Activated T-cell treated with anti-CD3 and anti-CD28 coated beads for 48 hours (primary cell): ENCODE results near the gene IL6.
"Not testable (repeated sequence)": the region's sequence is repeated elsewhere in the genome, so short reads cannot be mapped to it uniquely, and the experiment has no call there.

Source experiments
- DNase-seq: peaks from one replicate; pipeline ENCODE4 v3.0.0-alpha.2; 2020; ENCODE audit warnings: low read depth

Gene IL6

DNA sequence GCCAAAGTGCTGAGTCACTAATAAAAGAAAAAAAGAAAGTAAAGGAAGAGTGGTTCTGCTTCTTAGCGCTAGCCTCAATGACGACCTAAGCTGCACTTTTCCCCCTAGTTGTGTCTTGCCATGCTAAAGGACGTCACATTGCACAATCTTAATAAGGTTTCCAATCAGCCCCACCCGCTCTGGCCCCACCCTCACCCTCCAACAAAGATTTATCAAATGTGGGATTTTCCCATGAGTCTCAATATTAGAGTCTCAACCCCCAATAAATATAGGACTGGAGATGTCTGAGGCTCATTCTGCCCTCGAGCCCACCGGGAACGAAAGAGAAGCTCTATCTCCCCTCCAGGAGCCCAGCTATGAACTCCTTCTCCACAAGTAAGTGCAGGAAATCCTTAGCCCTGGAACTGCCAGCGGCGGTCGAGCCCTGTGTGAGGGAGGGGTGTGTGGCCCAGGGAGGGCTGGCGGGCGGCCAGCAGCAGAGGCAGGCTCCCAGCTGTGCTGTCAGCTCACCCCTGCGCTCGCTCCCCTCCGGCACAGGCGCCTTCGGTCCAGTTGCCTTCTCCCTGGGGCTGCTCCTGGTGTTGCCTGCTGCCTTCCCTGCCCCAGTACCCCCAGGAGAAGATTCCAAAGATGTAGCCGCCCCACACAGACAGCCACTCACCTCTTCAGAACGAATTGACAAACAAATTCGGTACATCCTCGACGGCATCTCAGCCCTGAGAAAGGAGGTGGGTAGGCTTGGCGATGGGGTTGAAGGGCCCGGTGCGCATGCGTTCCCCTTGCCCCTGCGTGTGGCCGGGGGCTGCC is at the start of gene IL6:
Gene IL6, plus strand, starts transcription at position 294 of the 807 bp plus-strand sequence. Its CDS starts 63 bp downstream, at position 357.
- DNase-seq, result no peak

DNA sequence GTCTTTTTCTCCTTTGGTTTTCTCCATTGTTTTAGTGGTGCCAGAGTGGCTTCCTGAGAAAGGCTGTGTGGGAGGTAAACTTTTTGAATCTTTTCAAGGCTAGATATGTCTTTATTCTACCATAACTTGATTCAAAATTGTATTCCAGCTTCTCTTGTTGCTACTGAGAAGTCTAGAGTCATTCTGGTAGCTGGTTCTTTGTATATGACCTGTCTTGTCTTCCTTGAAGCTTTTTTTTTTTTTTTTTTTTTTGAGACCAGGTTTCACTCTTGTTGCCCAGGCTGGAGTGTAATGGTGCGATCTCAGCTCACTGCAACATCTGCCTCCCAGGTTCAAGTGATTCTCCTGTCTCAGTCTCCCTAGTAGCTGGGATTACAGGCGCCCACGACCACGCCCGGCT is 49.7 kb upstream of the IL6 start:
- not testable (repeated sequence) for DNase-seq

DNA sequence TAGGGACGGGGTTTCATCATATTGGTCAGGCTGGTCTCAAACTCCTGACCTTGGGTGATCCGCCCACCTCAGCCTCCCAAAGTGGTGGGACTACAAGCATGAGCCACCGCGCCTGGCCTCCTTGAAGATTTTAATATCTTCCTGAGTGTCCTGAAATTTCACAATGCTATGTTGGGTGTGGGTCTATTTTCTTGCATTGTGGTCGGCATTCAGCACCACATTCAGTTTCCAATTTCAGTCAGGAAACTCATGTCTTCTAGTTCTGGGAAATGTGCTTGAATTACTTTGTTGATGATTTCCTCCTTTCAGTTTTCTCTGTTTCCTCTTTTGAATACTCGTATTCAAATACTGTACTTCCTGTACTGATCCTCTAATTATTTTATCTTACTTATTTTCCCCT is 49.3 kb upstream of the IL6 start:
- no peak for DNase-seq

DNA sequence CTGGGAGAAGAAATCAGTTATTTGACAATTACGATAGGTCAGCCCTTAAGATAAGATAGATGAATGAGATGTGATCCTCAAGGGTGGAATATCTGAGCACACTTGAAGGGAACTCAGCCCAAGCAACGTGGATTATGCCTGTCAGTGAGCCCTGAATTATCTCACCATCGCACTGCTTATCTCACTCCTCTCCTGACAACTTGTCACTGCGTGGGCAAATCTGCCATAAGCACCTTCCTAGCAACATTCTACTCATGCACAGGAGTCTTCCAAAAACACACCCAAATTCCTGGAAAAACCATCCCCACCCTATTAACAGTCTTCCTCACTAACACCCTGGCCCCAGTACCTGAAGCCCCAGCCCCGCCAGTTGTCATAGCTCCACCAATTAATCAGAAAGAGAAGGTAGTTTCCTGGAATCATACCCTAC is 46.5 kb upstream of the IL6 start:
- DNase-seq, result no peak

DNA sequence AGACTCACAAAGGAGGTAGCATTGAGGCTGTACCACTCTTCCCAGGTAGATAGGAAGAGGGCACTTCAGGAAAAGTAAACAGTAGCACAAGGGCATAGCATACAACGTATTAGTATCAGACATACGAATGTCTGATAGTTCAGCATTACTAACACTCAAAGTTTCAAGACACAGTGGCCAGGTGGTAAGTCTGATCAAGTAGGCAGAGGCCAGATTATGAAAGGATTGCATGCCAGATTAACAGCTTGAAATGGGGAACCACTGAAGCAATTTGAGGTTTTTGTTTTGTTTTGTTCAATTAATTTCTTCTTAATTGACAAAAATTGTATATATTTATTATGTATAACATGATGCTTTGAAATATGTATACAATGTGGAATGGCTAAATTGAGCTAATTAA is 45.7 kb upstream of the IL6 start:
- no peak for DNase-seq

DNA sequence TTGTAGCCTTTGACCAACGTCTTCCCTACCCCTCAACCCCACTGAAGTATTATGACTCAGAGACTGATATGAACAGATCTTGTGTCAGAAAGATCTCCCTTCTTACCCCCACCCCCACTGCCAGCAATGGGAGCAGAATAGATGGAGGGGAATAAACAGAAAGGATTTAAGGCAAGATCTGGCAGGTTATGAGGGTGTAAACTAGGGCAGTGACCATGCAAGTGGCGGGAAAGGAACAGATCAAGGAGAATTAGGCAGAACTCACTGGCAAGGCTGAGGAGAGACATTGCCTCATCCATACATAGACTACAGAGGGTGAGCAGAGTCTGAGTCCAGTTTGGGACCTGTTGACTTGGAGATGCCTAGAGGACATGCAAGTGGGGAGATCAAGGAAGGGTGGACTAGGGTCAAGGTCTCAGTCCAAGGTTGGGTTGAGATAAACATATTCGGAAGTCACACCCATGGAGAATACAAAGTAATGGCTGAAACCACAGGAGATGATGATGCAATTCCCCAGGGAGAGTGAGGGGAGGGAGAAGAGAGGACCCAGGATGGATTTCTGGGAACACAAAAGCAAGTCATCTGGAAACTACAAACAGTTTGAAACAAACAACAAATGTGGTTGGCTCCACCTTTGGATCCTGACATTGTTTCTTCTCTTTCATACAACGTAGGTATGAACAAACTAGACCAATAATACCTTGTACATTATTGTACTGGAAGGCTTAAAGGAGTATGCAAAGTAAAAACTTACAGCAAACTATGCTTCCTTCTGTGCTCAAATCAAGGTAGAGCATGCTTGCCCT is 44.9 kb upstream of the IL6 start:
- DNase-seq, result no peak

DNA sequence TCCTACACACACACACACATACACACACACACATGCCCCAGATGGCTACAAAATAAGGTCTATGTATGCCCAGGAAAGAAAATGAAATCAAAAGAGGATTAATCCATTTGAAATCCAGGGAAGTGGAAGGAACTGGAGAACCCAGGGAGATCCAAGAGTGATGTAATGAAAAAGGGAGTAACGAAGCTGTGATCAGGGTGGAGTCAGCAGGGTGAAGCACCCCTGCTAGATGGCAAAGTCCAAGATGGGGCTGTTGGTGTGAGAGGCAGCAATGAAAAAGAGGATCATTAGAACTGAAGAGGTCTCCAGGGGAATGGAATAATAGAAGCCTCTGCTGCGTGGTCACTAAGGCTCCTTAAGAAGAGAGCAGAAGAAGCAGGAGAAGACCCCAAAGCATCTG is 43.6 kb upstream of the IL6 start:
- DNase-seq, result no peak

DNA sequence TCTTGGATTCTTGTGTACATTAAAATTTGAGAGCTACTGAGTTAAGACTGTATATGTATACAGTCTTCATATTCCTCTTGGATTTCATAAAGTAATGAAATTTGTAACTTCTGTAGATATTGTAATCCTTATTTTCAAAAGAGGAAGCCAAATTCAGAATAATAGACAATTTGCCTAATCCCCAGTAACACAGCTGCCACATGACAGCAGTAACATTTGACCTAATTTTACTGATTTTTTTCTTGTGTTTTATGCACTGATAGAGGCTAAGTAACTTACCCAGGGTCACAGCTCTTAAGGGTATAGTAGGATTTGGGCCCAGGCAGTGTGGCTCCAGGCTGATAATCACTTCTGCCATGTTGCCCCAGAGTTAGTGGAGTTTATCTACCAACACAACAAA is 40.4 kb upstream of the IL6 start:
- no peak for DNase-seq

DNA sequence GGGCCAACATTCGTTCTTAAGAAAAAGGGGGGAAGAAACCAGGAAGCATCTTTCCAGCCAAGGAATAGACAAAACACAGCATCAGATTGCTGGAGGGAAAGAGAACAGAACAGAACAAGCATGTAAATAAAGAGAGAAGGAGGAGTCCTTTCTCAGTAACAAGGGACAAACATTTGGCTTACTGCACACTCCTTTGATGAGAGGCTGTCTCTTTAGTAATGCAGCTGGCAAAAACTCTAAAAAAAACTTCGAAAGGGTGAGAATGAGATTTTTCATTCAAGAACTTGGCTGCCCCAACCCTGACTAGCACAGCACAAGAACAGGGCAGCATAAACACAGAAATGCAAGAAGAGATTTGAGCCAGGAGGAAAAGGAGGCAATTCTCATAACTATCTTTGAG is 38.9 kb upstream of the IL6 start:
- DNase-seq, result no peak

DNA sequence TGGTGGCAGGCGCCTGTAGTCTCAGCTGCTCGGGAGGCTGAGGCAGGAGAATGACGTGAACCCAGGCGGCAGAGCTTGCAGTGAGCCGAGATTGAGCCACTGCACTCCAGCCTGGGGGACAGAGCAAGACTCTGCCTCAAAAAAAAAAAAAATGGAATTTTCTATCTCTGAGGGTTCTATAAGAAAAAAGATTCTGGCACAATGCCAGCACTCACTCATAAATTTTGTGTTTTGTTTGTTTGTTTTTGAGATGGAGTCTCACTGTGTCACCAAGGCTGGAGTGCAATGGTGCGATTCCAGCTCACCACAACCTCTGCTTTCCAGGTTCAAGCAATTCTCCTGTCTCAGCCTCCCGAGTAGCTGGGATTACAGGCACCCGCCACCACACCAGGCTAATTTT is 38.1 kb upstream of the IL6 start:
- not testable (repeated sequence) for DNase-seq

DNA sequence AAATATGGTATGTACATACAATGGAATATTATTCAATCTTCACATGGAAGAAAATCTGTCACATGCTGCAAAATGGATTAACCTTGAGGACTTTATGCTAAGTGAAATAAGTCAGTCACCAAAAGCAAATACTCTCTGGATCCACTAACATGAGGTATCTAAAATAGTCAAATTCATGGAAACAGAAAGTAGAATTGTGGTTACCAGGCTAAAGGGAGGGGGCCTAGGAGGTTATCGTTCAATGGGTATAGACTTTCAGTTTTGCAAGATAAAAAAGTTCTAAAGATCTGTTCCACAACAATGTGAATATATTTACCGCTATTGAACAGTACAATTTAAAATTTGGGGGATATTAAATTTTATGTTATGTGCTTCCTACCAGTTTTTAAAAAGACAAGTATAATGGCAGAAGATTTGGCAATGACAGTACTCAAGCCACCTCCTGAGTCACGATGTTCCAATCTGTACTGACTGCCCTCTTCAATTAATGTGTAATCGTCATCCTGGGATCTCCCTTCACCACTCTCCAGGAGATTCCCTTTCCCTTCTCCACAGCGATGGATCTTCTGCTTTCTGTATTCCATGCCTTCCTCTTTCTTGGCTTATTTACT is 32.3 kb upstream of the IL6 start:
- DNase-seq, result no peak

DNA sequence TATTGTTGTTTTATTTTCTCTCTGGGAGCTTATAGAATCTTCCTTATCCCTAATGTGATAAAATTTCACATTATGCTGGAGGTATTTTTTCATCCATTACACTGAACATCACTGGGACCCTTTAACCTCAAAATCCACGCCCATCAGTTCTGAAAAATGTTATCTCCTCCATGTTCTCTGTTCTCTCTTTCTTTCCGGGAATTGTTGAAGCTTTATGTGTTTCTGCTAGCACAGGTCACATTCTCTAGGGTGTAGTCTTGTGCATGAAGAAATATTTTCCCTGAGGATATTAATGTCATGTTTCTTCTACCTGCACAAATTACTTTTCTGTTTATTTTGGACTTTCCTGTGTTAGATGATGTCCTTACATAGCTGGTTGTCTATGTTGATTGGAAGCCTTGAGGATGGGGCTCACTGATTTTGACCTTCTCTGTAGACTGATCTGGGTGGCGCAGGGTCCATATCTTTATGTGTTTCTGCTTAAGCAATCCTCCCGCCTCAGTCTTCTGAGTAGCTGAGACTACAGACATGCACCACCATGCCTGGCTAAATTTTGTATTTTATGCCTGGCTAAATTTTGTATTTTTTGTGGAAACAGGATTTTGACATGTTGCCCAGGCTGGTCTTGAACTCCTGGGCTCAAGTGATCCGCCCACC is 31.4 kb upstream of the IL6 start:
- DNase-seq, result no peak

DNA sequence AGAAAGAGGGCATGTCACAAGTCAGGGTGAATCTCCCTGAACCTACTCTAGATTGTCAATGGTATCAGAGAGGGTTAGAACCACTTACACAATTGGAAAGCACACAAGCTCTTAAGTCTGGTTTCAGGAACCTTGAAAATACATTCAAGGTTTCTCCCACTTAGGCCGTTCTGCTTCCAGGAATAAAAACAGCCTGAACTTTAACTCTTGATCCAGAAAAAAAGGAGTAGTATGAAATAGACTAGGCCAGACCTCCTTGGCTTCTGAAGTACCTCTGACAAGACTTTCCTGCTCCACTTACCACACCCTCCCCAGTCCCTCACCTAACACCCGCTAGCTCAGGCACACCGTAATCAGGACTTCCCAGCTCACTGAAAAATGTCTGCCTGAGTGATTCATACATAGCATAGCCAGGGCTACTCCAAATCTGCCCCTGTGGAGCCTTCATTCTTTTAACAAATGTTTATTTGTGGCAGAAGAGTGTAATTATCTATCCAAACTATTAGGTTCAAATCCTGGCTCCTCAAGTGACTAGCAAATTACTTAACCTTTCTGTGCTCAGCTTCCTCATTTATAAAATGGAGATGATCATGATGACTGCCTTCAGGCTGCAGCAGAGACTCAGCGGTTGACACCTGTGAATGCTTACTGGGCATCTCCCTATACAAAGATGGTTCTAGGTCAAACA is 30.3 kb upstream of the IL6 start:
- DNase-seq, result no peak

DNA sequence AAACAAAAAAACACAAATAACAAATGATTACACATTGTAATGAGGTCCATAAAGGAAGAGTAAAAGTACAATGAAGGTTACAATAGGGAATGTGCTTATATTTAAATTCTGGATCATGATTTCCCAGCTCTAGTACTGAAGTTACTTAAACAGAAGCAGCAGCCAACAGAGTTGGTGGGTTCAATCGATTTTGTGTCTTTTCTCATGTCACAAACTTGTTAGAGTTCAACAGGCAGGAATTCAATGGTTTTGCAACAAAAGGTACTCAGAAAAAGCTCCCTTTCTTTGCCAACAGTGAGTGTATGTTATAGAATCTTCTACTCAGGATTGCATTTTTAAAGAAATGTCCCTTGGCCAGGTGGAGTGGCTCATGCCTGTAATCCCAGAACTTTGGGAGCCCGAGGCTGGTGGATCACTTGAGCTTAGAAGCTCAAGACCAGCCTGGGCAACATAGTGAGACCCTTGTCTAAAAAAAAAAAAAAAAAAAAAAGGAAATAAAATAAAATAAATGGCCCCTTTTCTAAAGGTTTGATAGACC is 29.6 kb upstream of the IL6 start:
- no peak for DNase-seq

DNA sequence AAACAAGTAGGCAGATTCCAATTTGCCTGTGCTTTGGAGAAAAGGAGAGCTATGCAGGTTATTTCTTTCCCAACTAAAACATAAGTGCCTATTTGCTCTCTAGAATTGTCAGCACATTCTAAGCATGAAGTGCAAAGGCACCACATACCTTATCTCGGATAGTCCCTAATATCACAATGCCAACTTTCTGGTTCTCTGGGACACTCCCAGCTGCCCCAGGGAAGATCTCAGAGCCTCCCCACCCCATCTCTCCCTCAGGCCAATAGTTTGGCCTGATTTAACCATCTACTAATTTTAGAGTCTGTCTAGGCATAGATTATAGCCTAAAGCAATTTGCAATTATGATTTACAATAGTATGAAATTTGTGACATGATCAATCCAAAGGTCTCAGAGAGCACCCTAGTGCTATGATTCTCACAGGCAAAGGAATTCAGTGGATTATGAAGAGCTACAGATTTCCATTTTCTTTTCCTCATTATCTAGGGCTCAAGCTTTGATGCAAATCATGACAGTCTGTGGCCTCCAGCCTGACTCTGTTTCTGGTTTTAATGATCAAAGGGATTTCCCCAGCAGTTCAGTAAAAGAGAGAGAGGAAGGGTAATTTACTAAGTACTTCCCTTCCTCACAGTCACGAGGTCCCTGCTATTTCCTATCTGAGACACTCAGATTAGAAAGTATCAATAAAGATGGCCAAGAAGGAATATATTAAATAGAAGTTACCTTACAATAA is 29.0 kb upstream of the IL6 start:
- DNase-seq, result no peak

DNA sequence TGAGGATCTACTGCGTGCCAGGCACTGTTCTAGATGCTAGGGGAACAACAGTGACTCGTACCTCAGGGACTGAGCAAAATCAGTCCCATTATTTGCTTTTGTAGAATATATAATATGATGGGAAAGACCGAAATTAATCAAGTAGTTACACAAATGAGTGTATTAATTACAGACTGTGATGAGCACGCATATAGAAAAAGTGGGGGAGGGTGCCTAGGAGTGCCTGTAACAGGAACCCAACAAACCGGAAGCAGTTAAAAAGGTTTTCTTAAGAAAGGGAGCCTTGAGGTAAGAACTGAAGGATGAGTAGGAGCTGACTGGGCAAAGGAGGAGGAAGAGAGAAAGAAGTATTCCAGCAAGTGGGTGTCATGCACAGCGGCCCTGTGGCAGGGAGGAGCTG is 28.2 kb upstream of the IL6 start:
- DNase-seq, result no peak

DNA sequence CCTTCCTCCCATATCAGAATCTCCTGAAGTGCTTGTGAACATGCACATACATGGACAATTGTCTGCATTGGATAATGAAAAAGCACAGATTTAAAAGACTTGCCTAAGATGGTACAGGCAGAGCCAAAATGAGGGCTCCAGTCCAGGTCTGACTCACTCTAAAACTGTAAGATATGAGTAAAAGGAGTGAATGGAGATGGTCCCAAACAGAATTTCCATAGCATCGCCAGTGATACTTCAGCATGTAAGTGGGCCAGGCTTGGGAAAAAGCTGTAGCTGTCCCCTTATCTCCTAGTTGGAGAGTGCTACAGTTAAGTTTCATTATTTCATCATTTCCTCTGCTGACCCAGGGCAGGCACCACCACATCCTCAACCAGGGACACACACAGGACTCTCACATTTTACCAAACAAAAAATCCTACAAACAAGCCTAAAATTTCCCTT is 26.4 kb upstream of the IL6 start:
- no peak for DNase-seq

DNA sequence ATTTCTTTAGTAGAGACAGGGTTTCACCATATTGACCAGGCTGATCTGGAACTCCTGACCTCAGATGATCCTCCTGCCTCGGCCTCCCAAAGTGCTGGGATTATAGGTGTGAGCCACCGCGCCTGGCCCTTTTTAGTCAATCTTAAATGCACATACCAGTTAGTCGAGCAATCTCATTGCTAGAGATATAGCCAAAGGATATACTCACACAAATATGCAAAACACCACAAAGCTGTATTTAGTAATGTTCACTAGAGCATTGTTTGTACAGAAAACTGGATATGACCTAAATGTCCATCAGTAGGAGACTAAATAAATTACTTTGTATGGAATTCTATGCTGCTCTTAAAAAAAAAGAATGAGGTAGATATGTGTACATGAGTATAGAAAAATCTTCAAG is 24.5 kb upstream of the IL6 start:
- no peak for DNase-seq

DNA sequence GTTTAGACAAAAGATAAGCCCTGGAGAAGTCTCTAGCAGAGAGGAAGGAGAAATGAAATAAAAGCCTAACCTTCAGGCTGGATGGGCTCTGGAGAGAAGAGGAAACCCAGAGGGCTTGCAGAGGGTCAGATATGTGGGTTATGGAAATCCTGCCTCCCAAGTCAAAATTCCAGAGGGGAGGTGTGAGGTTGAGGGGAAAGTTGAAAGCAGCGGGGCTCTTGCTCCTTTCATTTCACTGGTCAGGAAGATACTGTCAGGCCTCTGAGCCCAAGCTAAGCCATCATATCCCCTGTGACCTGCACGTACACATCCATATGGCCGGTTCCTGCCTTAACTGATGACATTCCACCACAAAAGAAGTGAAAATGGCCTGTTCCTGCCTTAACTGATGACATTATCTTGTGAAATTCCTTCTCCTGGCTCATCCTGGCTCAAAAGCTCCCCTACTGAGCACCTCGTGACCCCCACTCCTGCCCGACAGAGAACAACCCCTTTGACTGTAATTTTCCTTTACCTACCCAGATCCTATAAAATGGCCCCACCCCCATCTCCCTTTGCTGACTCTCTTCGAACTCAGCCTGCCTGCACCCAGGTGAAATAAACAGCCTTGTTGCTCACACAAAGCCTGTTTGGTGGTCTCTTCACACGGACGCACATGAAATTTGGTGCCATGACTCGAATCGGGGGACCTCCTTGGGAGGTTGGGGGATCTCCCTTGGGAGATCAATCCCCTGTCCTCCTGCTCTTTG is 23.7 kb upstream of the IL6 start:
- not testable (repeated sequence) for DNase-seq

DNA sequence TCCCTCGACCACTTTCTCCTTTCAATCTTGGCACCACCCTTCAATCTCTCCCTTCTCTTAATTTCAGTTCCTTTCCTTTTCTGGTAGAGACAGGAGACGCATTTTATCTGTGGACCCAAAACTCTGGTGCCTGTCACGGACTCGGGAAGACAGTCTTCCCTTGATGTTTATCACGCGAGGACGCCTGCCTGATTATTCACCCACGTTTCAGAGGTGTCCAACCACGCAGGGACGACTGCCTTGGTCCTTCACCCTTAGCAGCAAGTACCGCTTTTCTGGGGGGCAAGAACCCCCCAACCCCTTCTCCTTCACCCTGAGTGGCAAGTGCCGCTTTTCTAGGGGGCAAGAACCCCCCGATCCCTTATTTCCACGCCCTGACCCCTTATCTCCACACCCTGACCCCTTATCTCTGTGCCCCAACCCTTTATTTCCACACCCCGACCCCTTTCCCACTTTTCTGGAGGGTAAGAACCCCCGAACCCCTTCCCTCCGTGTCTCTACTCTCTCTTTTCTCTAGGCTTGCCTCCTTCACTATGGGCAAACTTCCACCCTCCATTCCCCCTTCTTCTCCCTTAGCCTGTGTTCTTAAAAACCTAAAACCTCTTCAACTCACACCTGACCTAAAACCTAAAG is 22.9 kb upstream of the IL6 start:
- not testable (repeated sequence) for DNase-seq
